ENCODE measurements around the gene DOC2B. TPM values are rescaled to one million over a fixed set of nuclear protein-coding genes. Genes with fewer than 3 reads are reported as not detected.

The DOC2B gene
- total RNA-seq, 6 experiments from 2014 or later = 0.40 to 1.7 (median 0.91) TPM

DNA sequence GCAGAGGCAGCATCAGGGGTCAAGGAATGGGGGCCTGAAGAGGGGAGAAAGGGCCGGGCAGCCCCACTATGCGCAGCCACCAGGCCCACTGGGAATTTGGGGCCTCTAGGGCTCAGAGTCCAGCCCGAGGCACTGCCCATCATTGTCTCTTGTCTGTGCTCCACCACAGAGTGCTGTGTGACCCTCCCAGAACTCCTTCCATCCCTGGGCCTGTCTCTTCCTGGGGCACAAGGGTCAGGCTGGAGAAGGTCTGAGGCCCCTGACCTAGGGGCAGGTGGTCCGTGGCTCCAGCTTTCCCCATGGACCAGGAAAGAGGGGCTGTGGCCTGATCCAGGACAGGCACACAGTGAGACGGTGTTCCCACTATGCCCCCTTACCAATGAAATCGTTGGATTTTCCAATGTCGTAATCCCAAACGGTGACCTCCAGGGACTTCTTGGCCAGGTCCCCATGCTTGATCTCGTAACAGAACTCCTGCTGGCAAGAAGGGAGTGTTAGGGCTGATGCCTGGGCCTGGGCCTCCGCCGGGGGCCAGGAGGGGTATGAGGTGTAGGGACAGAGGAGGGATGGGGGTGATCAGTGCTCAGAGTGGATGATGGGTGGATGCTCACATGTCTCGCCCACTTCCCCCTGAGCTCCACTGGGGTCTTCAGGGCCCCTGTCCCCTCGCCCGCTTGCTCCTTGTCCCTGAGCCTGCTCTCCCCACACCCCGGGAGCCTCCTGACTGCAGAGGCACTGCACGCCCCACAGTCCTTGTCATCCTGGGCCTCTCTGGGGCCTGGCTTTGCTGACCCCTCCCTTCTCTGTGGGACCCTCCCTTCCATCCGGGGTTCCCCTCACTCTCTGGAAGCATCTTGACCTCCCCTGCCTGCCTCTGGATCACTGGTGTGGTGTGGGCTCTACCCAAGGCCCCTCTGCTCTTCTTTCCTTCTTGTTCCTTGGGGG, 33.4 kb downstream of the DOC2B start:
- WGBS (ENCODE audit: insufficient coverage, low coverage, low lambda C conversion rate, missing lambda C conversion rate) = 65% methylated on average over 6 of the region's 17 CpGs
- no peak for TF ChIP-seq CTCF (IDR thresholded peaks at IDR 0.05)
- no peak for TF ChIP-seq POLR2A (IDR thresholded peaks at IDR 0.05)
- Histone ChIP-seq H3K9me3 (no peaks in the 10 kb centered on the region), H3K27ac (no peak overlapping the region), H3K4me1 (peaks cover 0 to 5% (median 0%) of the 10 kb centered on the region in 4 donors), H3K4me3 (no peak overlapping the region), H3K36me3 (no peaks in the 10 kb centered on the region), H3K27me3 (no peaks in the 10 kb centered on the region)
- ATAC-seq = no peak
- intact Hi-C loops (cut with DNase I) = no loop called here
- DNase-seq = peak in 2 of 3 donors; percentile 43 to 45

GRCh38 chr17:146983-147761, 34.3 kb downstream of the DOC2B start:
- Histone ChIP-seq H3K27ac (no peak overlapping the region), H3K9me3 (no peaks in the 10 kb centered on the region), H3K27me3 (no peaks in the 10 kb centered on the region), H3K36me3 (no peaks in the 10 kb centered on the region), H3K4me3 (no peak overlapping the region), H3K4me1 (peaks cover 0 to 5% (median 0%) of the 10 kb centered on the region in 4 donors)
- intact Hi-C loops (cut with DNase I) = no loop called here
- 85% methylated on average over 7 of the region's 27 CpGs for WGBS (ENCODE audit: insufficient coverage, low coverage, low lambda C conversion rate, missing lambda C conversion rate)
- DNase-seq (peak; percentile 18 to 47 (median 47)), ATAC-seq (no peak)
- TF ChIP-seq CTCF (IDR thresholded peaks at IDR 0.05) (no peak), POLR2A (IDR thresholded peaks at IDR 0.05) (no peak)

GRCh38 chr17:146546-146945, 34.9 kb downstream of the DOC2B start:
- TF ChIP-seq POLR2A (IDR thresholded peaks at IDR 0.05) (no peak), CTCF (IDR thresholded peaks at IDR 0.05) (no peak)
- Histone ChIP-seq H3K27me3 (no peaks in the 10 kb centered on the region), H3K4me3 (no peak overlapping the region), H3K36me3 (no peaks in the 10 kb centered on the region), H3K9me3 (no peaks in the 10 kb centered on the region), H3K4me1 (peaks cover 0 to 5% (median 0%) of the 10 kb centered on the region in 4 donors), H3K27ac (no peak overlapping the region)
- peak in 1 of 3 donors; percentile 21 for DNase-seq
- WGBS (ENCODE audit: insufficient coverage, low coverage, low lambda C conversion rate, missing lambda C conversion rate) = 89% methylated on average over 7 of the region's 10 CpGs
- intact Hi-C loops (cut with DNase I) = no loop called here
- no peak for ATAC-seq

- no peaks in the 10 kb centered on the region for H3K27me3 ChIP-seq
- peak in 2 of 4 donors; percentile 3 to 36 for ATAC-seq
- H3K4me3 ChIP-seq = no peak overlapping the region
- H3K36me3 ChIP-seq = no peaks in the 10 kb centered on the region
- 88% methylated on average over 6 of the region's 16 CpGs for WGBS (ENCODE audit: insufficient coverage, low coverage, low lambda C conversion rate, missing lambda C conversion rate)
- no peak overlapping the region for H3K27ac ChIP-seq
- intact Hi-C loops (cut with DNase I) = no loop called here
- DNase-seq = peak; percentile 19 to 54 (median 44)
- H3K9me3 ChIP-seq = no peaks in the 10 kb centered on the region
- TF ChIP-seq CTCF (IDR thresholded peaks at IDR 0.05) (no peak), POLR2A (IDR thresholded peaks at IDR 0.05) (no peak)
- no peaks in the 10 kb centered on the region for H3K4me1 ChIP-seq
These were observed 35.5 kb downstream of the DOC2B start for GRCh38 chr17:145671-146541.

All from right lobe of liver (tissue), 6 donors.